ENCODE results near the gene LRRC7. TPM values are rescaled to one million over a fixed set of nuclear protein-coding genes. Genes with fewer than 3 reads are reported as not detected.

The LRRC7 gene
- polyA plus RNA-seq, 1 donor from 2014 or later: 141 TPM

- H3F3A ChIP-seq (ENCODE audit: insufficient read depth, low read length, poor library complexity, severe bottlenecking): no peaks in the 10 kb centered on the region
- TF ChIP-seq CTCF (IDR thresholded peaks at IDR 0.05; ENCODE audit: poor library complexity, severe bottlenecking) (no peak), EP300 (conservative IDR thresholded peaks at IDR 0.05; ENCODE audit: poor library complexity, severe bottlenecking) (no peak), RAD21 (conservative IDR thresholded peaks at IDR 0.05) (no peak), MXI1 (conservative IDR thresholded peaks at IDR 0.05; ENCODE audit: poor library complexity, severe bottlenecking) (no peak), TAF1 (IDR thresholded peaks at IDR 0.05; ENCODE audit: low read depth) (no peak), POLR2AphosphoS5 (IDR thresholded peaks at IDR 0.05) (no peak), EZH2 (IDR thresholded peaks at IDR 0.05; ENCODE audit: borderline replicate concordance, insufficient read depth, low read length, poor library complexity, severe bottlenecking) (no peak), SMC3 (conservative IDR thresholded peaks at IDR 0.05; ENCODE audit: poor library complexity) (no peak), REST (IDR thresholded peaks at IDR 0.05; ENCODE audit: borderline replicate concordance) (no peak)
- no peak overlapping the region for H3K27ac ChIP-seq (ENCODE audit: low read length)
Measured at GRCh38 chr1:69777423-69777822, 209.7 kb downstream of the LRRC7 start.

GRCh38 chr1:69777971-69778370 lies 210.2 kb downstream of the LRRC7 start:
- H3K9me3 ChIP-seq (ENCODE audit: low read length): no peaks in the 10 kb centered on the region
- H3K4me2 ChIP-seq (ENCODE audit: low read length): no peak overlapping the region
- no peaks in the 10 kb centered on the region for H3F3A ChIP-seq (ENCODE audit: insufficient read depth, low read length, poor library complexity, severe bottlenecking)
- no peak overlapping the region for H2AFZ ChIP-seq (ENCODE audit: low read depth, low read length)
- H3K36me3 ChIP-seq (ENCODE audit: insufficient read depth, low read length): no peaks in the 10 kb centered on the region
- no peak overlapping the region for H3K4me3 ChIP-seq (ENCODE audit: low read length)
- H3K79me2 ChIP-seq (replicated peaks; ENCODE audit: insufficient read depth, low read length): no peaks in the 10 kb centered on the region
- no peaks in the 10 kb centered on the region for H3K27me3 ChIP-seq (ENCODE audit: insufficient read depth, low read depth, low read length)
- no peaks in the 10 kb centered on the region for H3K9me2 ChIP-seq (ENCODE audit: insufficient read depth, low read length)
- no peaks in the 10 kb centered on the region for H4K20me1 ChIP-seq (ENCODE audit: insufficient read depth)
- H3K9ac ChIP-seq (ENCODE audit: low read length): no peak overlapping the region
- H3K27ac ChIP-seq (ENCODE audit: low read length): no peak overlapping the region
- TF ChIP-seq CTCF (IDR thresholded peaks at IDR 0.05; ENCODE audit: poor library complexity, severe bottlenecking) (no peak), EP300 (conservative IDR thresholded peaks at IDR 0.05; ENCODE audit: poor library complexity, severe bottlenecking) (no peak)

More at GRCh38 chr1:69777423-69777822, 209.7 kb downstream of the LRRC7 start:
- Histone ChIP-seq H3K79me2 (replicated peaks; ENCODE audit: insufficient read depth, low read length) (no peaks in the 10 kb centered on the region), H3K9me3 (ENCODE audit: low read length) (no peaks in the 10 kb centered on the region), H3K4me3 (ENCODE audit: low read length) (no peak overlapping the region), H3K27me3 (ENCODE audit: insufficient read depth, low read depth, low read length) (no peaks in the 10 kb centered on the region), H4K20me1 (ENCODE audit: insufficient read depth) (no peaks in the 10 kb centered on the region), H3K36me3 (ENCODE audit: insufficient read depth, low read length) (no peaks in the 10 kb centered on the region), H2AFZ (ENCODE audit: low read depth, low read length) (no peak overlapping the region), H3K9ac (ENCODE audit: low read length) (no peak overlapping the region), H3K4me2 (ENCODE audit: low read length) (no peak overlapping the region), H3K9me2 (ENCODE audit: insufficient read depth, low read length) (no peaks in the 10 kb centered on the region)

Measured in neural cell (in vitro differentiated cells).